ENCODE measurements around the gene MAPK14. TPM values are rescaled to one million over a fixed set of nuclear protein-coding genes. Genes with fewer than 3 reads are reported as not detected.
A peak's percentile ranks its signal among the peaks of the same experiment; 100 is the strongest.

The MAPK14 gene
- total and polyA plus RNA-seq, 10 of the 15 experiments (the other 5 are each of a cell fraction or from before 2014, with no cell fraction given), result 12.5 to 59.5 (median 43.0) TPM

GRCh38 chr6:36141091-36141490 lies 113.5 kb downstream of the MAPK14 start:
- no peak overlapping the region for H3K4me3 ChIP-seq
- peak; percentile 41; the same call in 2 of the 3 replicates for ATAC-seq
- WGBS (ENCODE audit: insufficient coverage, insufficient replicate concordance, low lambda C conversion rate, missing lambda C conversion rate), result 54% methylated on average over 4 of the region's 4 CpGs
- H3K27me3 ChIP-seq (replicated peaks in 1 of 2; ENCODE audit: control insufficient read depth in 2 of 2, insufficient read depth in 2 of 2, low read length in 1 of 2), result no peaks in the 10 kb centered on the region
- in situ Hi-C loops (cut with MboI) (no loop called here), intact Hi-C loops (cut with micrococcal nuclease; ENCODE audit: unreplicated experiment) (no loop called here)
- no peak overlapping the region for H3K9ac ChIP-seq (ENCODE audit: control insufficient read depth, insufficient read depth, low read length)
- H4K20me1 ChIP-seq (ENCODE audit: control insufficient read depth, insufficient read depth), result no peaks in the 10 kb centered on the region
- no TSS peak for BruUV-seq (replicated peaks)
- H3K79me2 ChIP-seq (ENCODE audit: control insufficient read depth, insufficient read depth, low read length), result no peaks in the 10 kb centered on the region
- H3K4me1 ChIP-seq (ENCODE audit: control insufficient read depth, insufficient read depth, low read length), result peaks cover 3% of the 10 kb centered on the region; the same call in 1 of the 2 replicates
- CTCF ChIA-PET, result interaction anchor here (0.7 to 0.9 kb wide), 3 partner anchors 10 to 54 kb away, joined by 3 to 4 read pairs (median 3); no protein-coding TSS in a partner anchor
- H3K36me3 ChIP-seq (ENCODE audit: control insufficient read depth in 2 of 2, insufficient read depth in 2 of 2, low read length in 1 of 2), result no peaks in the 10 kb centered on the region
- TF ChIP-seq CREM (IDR thresholded peaks at IDR 0.05; ENCODE audit: low read depth) (no peak), POLR2AphosphoS5 (IDR thresholded peaks at IDR 0.05; ENCODE audit: low read length) (no peak), ATF2 (IDR thresholded peaks at IDR 0.05; ENCODE audit: low read length) (no peak), POLR2A (IDR thresholded peaks at IDR 0.05; ENCODE audit: low read depth, low read length) (no peak), MYC (IDR thresholded peaks at IDR 0.05; ENCODE audit: insufficient read depth, insufficient read length, insufficient replicate concordance, low read length, severe bottlenecking) (no peak), ZNF622 (IDR thresholded peaks at IDR 0.05) (no peak), SRF (IDR thresholded peaks at IDR 0.05; ENCODE audit: low read depth in 2 of 2, low read length in 2 of 2) (no peak), HDAC6 (IDR thresholded peaks at IDR 0.05; ENCODE audit: unreplicated experiment) (no peak), MEF2A (IDR thresholded peaks at IDR 0.05; ENCODE audit: insufficient read depth, low read depth, low read length) (no peak), CUX1 (IDR thresholded peaks at IDR 0.05; ENCODE audit: insufficient replicate concordance, low read depth, low read length) (no peak), NR2F1 (conservative IDR thresholded peaks at IDR 0.05) (no peak), NBN (IDR thresholded peaks at IDR 0.05) (no peak)
- POLR2A ChIA-PET, result interaction anchor here (1.1 kb wide), 1 partner anchor 224 kb away, joined by 3 read pairs; no protein-coding TSS in a partner anchor
- H3K9me3 ChIP-seq (replicated peaks; ENCODE audit: control insufficient read depth, insufficient read depth, low read length), result no peaks in the 10 kb centered on the region
- SMC1A ChIA-PET (ENCODE audit: uncharacterized antibody, unreplicated experiment), result interaction anchor here (1.1 to 2.2 kb wide), 2 partner anchors 30 to 54 kb away, joined by 4 to 6 read pairs; no protein-coding TSS in a partner anchor
- no peak overlapping the region for H3K4me2 ChIP-seq (ENCODE audit: control insufficient read depth, insufficient read depth)
- FAIRE-seq, result no peak
- RAD21 ChIA-PET (ENCODE audit: unreplicated experiment), result no interaction called here
- no peak overlapping the region for H2AFZ ChIP-seq (ENCODE audit: control insufficient read depth, low read depth, low read length)
- DNase-seq (ENCODE audit: low read depth, low spot score), result no peak
- H3K27ac ChIP-seq (ENCODE audit: control insufficient read depth, insufficient read depth), result no peak overlapping the region
